Neural crest cell (in vitro differentiated cells): ENCODE measurements around the gene IL20RA. TPM values are rescaled to one million over a fixed set of nuclear protein-coding genes. Genes with fewer than 3 reads are reported as not detected.

Experiments
- DNase-seq: peaks from one replicate; pipeline ENCODE4 v3.0.0; 2021; ENCODE audit warnings: low read depth, mixed read lengths, low spot score
- H3K27ac Mint-ChIP-seq: one replicate; pipeline ENCODE4 v1.8.0; 2021; ENCODE audit warnings: mild to moderate bottlenecking, mixed read lengths; ENCODE audit not compliant: unreplicated experiment
- H3K27me3 Mint-ChIP-seq: 2 replicates; pipeline ENCODE4 v1.8.0; 2021; ENCODE audit warnings: low read depth, mild to moderate bottlenecking, mixed read lengths
- H3K36me3 Mint-ChIP-seq: 2 replicates; pipeline ENCODE4 v1.8.0; 2021; ENCODE audit warnings: low read depth, mild to moderate bottlenecking, mixed read lengths
- H3K4me1 Mint-ChIP-seq: 2 replicates; pipeline ENCODE4 v1.8.0; 2021; ENCODE audit warnings: mixed read lengths
- H3K4me3 Mint-ChIP-seq: one replicate; pipeline ENCODE4 v1.8.0; 2021; ENCODE audit warnings: mild to moderate bottlenecking, mixed read lengths
- H3K9me3 Mint-ChIP-seq: 2 replicates; pipeline ENCODE4 v1.8.0; 2021; ENCODE audit warnings: mixed read lengths
- CTCF ChIP-seq: fragments of 200-600 bp; sonication (generic); conservative IDR thresholded peaks from 2 replicates; pipeline ENCODE4 v1.5.0; 2021; ENCODE audit warnings: antibody characterized with exemption, mild to moderate bottlenecking
- total RNA-seq: library from RNA; stranded (reverse); gene quantifications from 2 replicates; pipeline ENCODE4 v1.2.1, GENCODE V29; 2021

Gene IL20RA
- total RNA-seq, 1 donor from 2014 or later: not detected

GRCh38 chr6:136959471-136959891 lies 85.3 kb downstream of the IL20RA start:
- Mint-ChIP-seq H3K27me3 (no peaks in the 10 kb centered on the region), H3K36me3 (no peaks in the 10 kb centered on the region)

DNA sequence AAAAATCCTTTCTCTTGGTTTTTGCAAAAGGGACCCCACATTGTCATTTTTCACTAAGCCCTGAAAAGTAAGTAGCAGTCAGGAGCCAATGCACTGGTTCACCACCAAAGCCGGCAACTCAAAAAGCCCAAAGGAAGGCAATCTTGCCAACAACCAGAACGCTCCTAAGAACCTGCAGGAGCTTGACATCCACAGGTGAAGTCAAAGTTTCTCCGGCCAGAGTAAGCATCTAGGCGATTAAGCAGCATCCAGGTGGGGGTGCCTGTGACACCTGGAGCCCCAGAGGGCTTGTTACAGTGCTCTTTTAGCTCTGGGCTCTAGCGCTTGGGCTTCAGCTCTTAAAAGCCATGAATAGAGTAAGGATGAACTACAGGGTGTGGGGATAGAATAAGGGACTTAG lies 86.6 kb downstream of the IL20RA start:
- Mint-ChIP-seq H3K27me3 (no peaks in the 10 kb centered on the region), H3K9me3 (no peaks in the 10 kb centered on the region), H3K4me1 (peaks cover 30% of the 10 kb centered on the region), H3K27ac (no peak overlapping the region), H3K36me3 (no peaks in the 10 kb centered on the region), H3K4me3 (no peak overlapping the region)
- TF ChIP-seq CTCF: no peak
- no peak for DNase-seq

More at GRCh38 chr6:136959471-136959891, 85.3 kb downstream of the IL20RA start:
- Mint-ChIP-seq H3K4me3 (no peak overlapping the region), H3K9me3 (no peaks in the 10 kb centered on the region), H3K4me1 (peaks cover 32% of the 10 kb centered on the region), H3K27ac (no peak overlapping the region)
- TF ChIP-seq CTCF: no peak
- no peak for DNase-seq

DNA sequence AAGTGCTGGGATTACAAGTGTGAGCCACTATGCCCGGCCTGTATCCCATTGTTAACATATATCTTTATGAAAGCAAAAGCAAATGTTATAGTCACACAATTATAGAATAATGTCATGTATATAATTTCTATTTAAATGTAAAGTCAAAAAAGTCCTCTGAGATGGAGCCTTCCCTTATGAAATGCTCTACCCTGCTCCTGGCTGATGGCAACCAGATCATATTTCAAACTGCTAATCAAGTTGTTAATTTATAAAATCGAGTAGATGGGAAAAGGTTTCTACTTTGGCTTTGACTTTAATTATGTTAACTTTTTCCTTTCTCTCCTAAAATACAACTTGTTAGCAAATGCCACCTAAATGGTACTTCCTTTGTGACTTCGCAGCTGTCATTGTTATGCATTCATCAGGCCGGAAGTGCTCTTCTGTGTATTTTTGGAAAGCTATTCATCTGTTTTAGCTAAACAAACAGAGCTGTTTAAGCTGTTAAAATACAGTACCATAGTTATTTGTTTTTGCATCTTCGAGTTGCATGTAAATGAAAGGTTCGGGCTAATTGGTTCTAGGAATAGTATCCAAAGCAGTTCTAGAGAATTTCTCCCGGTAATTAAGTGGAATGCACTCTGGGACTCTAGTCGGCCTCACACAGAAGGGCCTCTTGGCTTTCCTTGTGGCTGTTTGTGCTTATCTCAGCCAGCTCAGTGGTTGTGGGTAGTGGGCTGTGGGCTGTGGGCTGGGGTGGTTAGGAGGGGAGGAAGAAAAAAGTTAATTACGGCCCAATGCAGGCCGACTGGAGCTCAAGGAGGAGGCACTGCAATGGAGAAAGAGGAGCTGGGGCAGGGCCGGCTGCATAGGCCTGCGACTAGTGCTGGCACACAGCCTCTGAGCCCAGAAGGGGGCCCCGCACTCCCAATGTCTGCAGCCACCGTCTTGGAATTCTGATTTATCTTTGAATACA lies 87.9 kb downstream of the IL20RA start:
- no peaks in the 10 kb centered on the region for H3K27me3 Mint-ChIP-seq
- H3K27ac Mint-ChIP-seq: peak overlapping the region; percentile 57
- no peaks in the 10 kb centered on the region for H3K36me3 Mint-ChIP-seq
- TF ChIP-seq CTCF: no peak
- H3K9me3 Mint-ChIP-seq: no peaks in the 10 kb centered on the region
- peaks cover 17% of the 10 kb centered on the region for H3K4me1 Mint-ChIP-seq
- DNase-seq: no peak
- no peak overlapping the region for H3K4me3 Mint-ChIP-seq

DNA sequence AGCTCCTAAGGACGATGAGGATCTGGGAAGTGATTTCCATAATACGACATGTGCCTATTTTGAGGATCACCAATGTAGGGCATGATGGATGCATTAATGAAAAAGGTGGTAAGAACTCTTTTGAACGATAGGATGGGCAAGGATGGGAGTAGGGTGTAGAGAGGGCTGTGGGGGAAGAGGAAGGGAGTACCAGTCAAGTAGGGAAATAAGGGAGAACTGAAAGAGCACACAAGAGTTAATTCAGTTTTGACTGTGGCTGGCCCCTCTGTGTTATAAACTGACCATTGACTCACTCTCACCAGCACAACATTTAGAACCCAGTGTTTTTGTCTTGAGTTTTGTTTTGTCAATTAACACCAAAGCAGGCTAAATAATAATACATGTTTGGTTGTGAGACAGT lies 89.6 kb downstream of the IL20RA start:
- Mint-ChIP-seq H3K4me3 (no peak overlapping the region), H3K4me1 (peaks cover 14% of the 10 kb centered on the region), H3K9me3 (no peaks in the 10 kb centered on the region), H3K27ac (no peak overlapping the region), H3K27me3 (no peaks in the 10 kb centered on the region), H3K36me3 (no peaks in the 10 kb centered on the region)
- DNase-seq: no peak
- no peak for TF ChIP-seq CTCF

GRCh38 chr6:136952714-136953260 lies 92.0 kb downstream of the IL20RA start:
- Mint-ChIP-seq H3K27ac (no peak overlapping the region), H3K27me3 (no peaks in the 10 kb centered on the region), H3K4me1 (peaks cover 8% of the 10 kb centered on the region), H3K36me3 (peaks cover 2% of the 10 kb centered on the region), H3K4me3 (no peak overlapping the region), H3K9me3 (peaks cover 7% of the 10 kb centered on the region)
- DNase-seq: no peak
- no peak for TF ChIP-seq CTCF
